ENCODE measurements around the gene DIP2A. TPM values are rescaled to one million over a fixed set of nuclear protein-coding genes. Genes with fewer than 3 reads are reported as not detected.

DIP2A gene
- total and polyA plus RNA-seq, 2 of the 13 experiments (the other 11 are each of a cell fraction or from before 2014, with no cell fraction given), result 18.5 to 37.6 TPM

DNA sequence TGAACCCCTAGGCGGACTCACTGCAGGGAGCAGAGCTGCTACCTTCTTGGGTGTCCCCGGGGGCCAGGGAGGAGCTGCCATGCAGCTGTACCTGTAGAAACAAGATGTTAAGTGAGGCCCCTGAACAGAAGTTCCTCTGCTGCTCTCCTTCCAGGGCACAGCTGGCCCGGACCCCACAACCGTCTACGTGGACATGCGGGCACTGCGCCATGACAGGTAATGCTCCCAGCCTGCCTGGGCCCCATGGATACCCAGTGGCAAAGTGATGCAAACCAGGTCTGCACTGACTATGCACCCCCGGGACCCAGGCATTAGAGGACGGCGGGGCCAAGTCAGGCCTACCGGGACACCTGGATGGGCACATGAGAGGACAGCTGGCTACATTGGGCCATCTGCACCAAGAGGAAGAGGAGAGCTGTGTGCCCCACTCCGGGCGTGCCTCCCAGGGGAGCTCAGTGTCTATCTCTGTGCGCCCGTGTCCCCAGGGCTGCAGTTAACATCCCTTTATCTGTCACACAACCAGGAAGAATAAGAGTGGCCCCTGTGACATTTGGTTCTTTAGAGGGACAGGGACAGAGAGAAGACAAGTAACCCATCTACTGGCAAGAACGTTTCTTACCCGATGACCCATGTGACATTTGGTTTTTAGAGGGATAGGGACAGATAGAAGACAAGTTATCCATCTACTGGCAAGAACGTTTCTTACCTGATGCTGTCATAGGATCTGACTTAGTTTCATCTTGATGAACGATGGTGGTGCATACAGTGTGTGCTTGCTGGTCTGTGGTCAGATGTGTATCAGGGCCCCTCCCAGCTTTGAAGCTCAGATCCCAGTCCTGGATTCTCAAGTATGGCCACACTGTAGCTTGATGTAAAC lies 102.1 kb downstream of the DIP2A start (continued):
- TF ChIP-seq REST (IDR thresholded peaks at IDR 0.05; ENCODE audit: borderline replicate concordance in 1 of 2, low read depth in 1 of 2, low read length in 2 of 2), result no peak
- TF ChIP-seq ZNF549 (CRISPR knock-in tag; IDR thresholded peaks at IDR 0.05), result no peak
- TF ChIP-seq RCOR2 (CRISPR knock-in tag; IDR thresholded peaks at IDR 0.05), result no peak

DNA sequence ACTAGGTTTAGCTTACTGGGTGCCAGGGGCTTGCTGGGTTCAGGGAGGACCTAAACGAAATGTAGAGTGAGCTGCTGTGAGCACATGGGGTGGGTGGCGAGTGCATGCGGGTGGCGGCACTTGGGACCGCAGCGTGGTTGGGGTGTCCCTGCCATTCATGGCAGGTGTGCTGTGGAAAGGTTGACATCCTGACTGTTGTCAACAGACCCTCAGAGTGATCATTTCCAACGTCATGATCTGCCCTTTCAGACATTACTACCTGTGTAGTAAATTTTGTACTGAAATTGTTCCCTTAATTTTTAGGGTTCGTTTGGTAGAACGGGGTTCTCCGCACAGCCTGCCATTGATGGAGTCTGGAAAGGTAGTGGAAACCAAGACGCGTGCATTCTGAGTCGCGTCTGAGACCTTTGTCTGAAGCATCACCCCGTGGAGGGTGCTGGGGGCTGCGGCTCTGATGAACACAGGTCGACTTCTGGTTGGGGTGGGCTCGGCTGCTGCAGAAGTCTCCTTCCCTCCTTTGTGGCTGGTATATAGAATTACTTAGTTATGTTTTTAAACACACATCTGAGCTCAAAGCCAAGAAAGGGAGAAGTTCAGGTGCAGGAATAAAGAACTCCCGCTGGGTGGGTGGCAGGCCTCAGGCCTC lies 102.9 kb downstream of the DIP2A start:
- Histone ChIP-seq H3K79me2 (ENCODE audit: insufficient read depth, low read length) (no peaks in the 10 kb centered on the region), H3K4me3 (replicated peaks in 1 of 3; ENCODE audit: insufficient read depth in 1 of 3, low read depth in 2 of 3, low read length in 3 of 3) (no peak overlapping the region), H2AFZ (ENCODE audit: low read length) (no peak overlapping the region), H3K9me3 (ENCODE audit: low read length) (no peaks in the 10 kb centered on the region), H3K27ac (ENCODE audit: extremely low read length, insufficient read depth, low read length) (no peak overlapping the region), H4K20me1 (ENCODE audit: insufficient read depth, low read length) (no peaks in the 10 kb centered on the region), H3K27me3 (ENCODE audit: control insufficient read depth in 1 of 2, insufficient read depth in 2 of 2, low read length in 2 of 2) (no peaks in the 10 kb centered on the region), H3K4me1 (ENCODE audit: insufficient read depth, low read length) (peaks cover 17% of the 10 kb centered on the region), H3K36me3 (replicated peaks in 1 of 2; ENCODE audit: control insufficient read depth in 1 of 2, insufficient read depth in 2 of 2, low read length in 2 of 2) (peaks cover 2 to 39% of the 10 kb centered on the region in 2 experiments; a peak in 4 of 5 replicates), H3K4me2 (ENCODE audit: low read depth, low read length) (no peak overlapping the region), H3K9ac (ENCODE audit: insufficient read depth, low read depth, low read length) (no peak overlapping the region)
- ChIA-PET POLR2A (no interaction called here), CTCF (ENCODE audit: low intra/inter-chr PET ratio, low total read pairs) (no interaction called here)
- 96% methylated on average over 18 of the region's 19 CpGs for WGBS (ENCODE audit: low lambda C conversion rate)
- intact Hi-C loops (cut with micrococcal nuclease; ENCODE audit: unreplicated experiment) (no loop called here), in situ Hi-C loops (cut with HindIII; ENCODE audit: extremely low pct_ligation_motif_present, low pct_unique_long_range_greater_than_20kb) (no loop called here)
- TF ChIP-seq PCBP2 (optimal IDR thresholded peaks at IDR 0.05; ENCODE audit: low read depth, low read length, poor library complexity, severe bottlenecking) (no peak), ZNF577 (CRISPR knock-in tag; IDR thresholded peaks at IDR 0.05; ENCODE audit: borderline replicate concordance, low read depth) (no peak), TOPORS (CRISPR knock-in tag; IDR thresholded peaks at IDR 0.05) (no peak), TIGD3 (CRISPR knock-in tag; IDR thresholded peaks at IDR 0.05; ENCODE audit: borderline replicate concordance) (no peak), ZFP36 (IDR thresholded peaks at IDR 0.05; ENCODE audit: borderline replicate concordance, low read depth, low read length, partially characterized antibody) (no peak), FOXO1 (CRISPR knock-in tag; IDR thresholded peaks at IDR 0.05) (no peak), HNRNPUL1 (IDR thresholded peaks at IDR 0.05; ENCODE audit: low read depth, low read length) (no peak), ARHGAP35 (CRISPR knock-in tag; IDR thresholded peaks at IDR 0.05; ENCODE audit: borderline replicate concordance) (no peak), YY1 (IDR thresholded peaks at IDR 0.05; ENCODE audit: insufficient read depth, insufficient replicate concordance, low read depth, low read length) (no peak), MEF2D (CRISPR knock-in tag; IDR thresholded peaks at IDR 0.05) (no peak), ZBTB38 (CRISPR knock-in tag; IDR thresholded peaks at IDR 0.05) (no peak), HOXA5 (CRISPR knock-in tag; IDR thresholded peaks at IDR 0.05) (no peak)
- no TSS peak for BruUV-seq (replicated peaks)
- FAIRE-seq, result no peak
- no peak for DNase-seq (ENCODE audit: low spot score)
- no peak for ATAC-seq

Data from HepG2 (cell line).